Kidney (tissue), 14 donors: ENCODE measurements around the gene ACTR6. TPM values are rescaled to one million over a fixed set of nuclear protein-coding genes. Genes with fewer than 3 reads are reported as not detected.

ENCODE experiments used
- DNase-seq, 5 donors: peaks; one replicate each; pipeline ENCODE4 v3.0.0-alpha.2; 2013 to 2020
- FAIRE-seq: peaks from 2 replicates; lab custom pipeline; 2012; peaks lifted over from hg19 to GRCh38; lab: Jason Lieb, UNC
- H3K27ac ChIP-seq, 2 donors: one replicate each; pipeline ENCODE4 v1.7.0; 2013; ENCODE audit warnings: low read depth in 2 of 2, low read length in 2 of 2, inconsistent platforms in 1 of 2
- H3K27me3 ChIP-seq: one replicate; pipeline ENCODE4 v1.7.1; 2013; ENCODE audit warnings: low read length, inconsistent platforms; ENCODE audit not compliant: control insufficient read depth, insufficient read depth
- H3K36me3 ChIP-seq, 3 donors: one replicate each; pipeline versions ENCODE4 v1.7.0 to v1.7.1; 2013; ENCODE audit warnings: low read length in 3 of 3, control low read depth in 1 of 3, inconsistent platforms in 1 of 3; ENCODE audit not compliant: insufficient read depth in 3 of 3, control insufficient read depth in 2 of 3
- H3K4me1 ChIP-seq, 3 donors: one replicate each; pipeline versions ENCODE4 v1.7.0 to v1.7.1; 2013; ENCODE audit warnings: low read length in 3 of 3, inconsistent platforms in 1 of 3, low read depth in 1 of 3; ENCODE audit not compliant: control insufficient read depth in 2 of 3, insufficient read depth in 2 of 3
- H3K4me3 ChIP-seq, 3 donors: one replicate each; pipeline versions ENCODE4 v1.7.0 to v1.8.1; 2013; ENCODE audit warnings: low read length in 3 of 3, control low read depth in 1 of 3, inconsistent platforms in 1 of 3
- H3K9ac ChIP-seq, 3 donors: one replicate each; pipeline versions ENCODE4 v1.7.0 to v1.7.1; 2013; ENCODE audit warnings: low read length in 3 of 3, control low read depth in 1 of 3, inconsistent platforms in 1 of 3
- H3K9me3 ChIP-seq, 3 donors: one replicate each; pipeline versions ENCODE4 v1.7.0 to v1.7.1; 2013; ENCODE audit warnings: low read length in 3 of 3, control low read depth in 1 of 3, inconsistent platforms in 1 of 3; ENCODE audit not compliant: control insufficient read depth in 2 of 3, insufficient read depth in 1 of 3
- intact Hi-C: fragments of 100-400 bp; cut with DNase I; formaldehyde crosslinking; loops from one replicate; pipeline ENCODE4 v1.11.1; 2022
- polyA plus RNA-seq: library from polyadenylated mRNA; stranded (reverse); fragments of 350-450 nt; fragmentation: Illumina TruSeq; extraction: RNeasy Lipid Tissue Mini Kit (QIAGEN cat#74804); gene quantifications from one replicate; pipeline ENCODE4 v1.2.3, GENCODE V29; 2014; ENCODE audit warnings: low read depth, low replicate concordance; ENCODE audit not compliant: insufficient read depth
- total RNA-seq: library from RNA; stranded (reverse); fragmentation: NEBNext Ultra II Directional; extraction: Animal tissue kit (Norgen Biotek cat#: 25700); gene quantifications from one replicate; pipeline ENCODE4 v1.2.1, GENCODE V29; 2021
- TF ChIP-seq, protein P1 (sequence below): IDR thresholded peaks from 3 replicates; pipeline ENCODE4 v1.5.1; 2012; ENCODE audit warnings: mild to moderate bottlenecking, moderate library complexity, borderline replicate concordance; ENCODE audit not compliant: insufficient read depth; ENCODE audit errors: extremely low read depth
- donor health status: control.
- donor health status: control.
- donor health status: control.
- donor health status: control.
- donor health status: control.
- donor health status: DM: yes; HTN: yes; CAD: no.
- donor health status: Normal renal cell carcinoma (clear cell type).

ACTR6 gene
- total and polyA plus RNA-seq, 2 donors from 2014 or later = 23.1 to 29.2 TPM

DNA sequence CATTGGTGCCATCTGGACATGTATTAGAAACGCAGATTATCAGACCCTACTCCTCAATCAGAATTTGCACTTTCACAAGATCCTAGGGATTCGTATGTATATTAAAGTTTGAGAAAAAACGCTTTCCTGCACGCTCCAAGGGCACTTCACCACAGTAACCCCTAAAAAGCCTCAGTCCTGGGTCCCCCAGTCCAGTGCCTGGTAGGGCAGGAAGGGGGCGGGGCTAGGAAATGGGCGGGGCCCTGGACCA, 65.9 kb downstream of the ACTR6 start:
- no peak for FAIRE-seq
- TF ChIP-seq, protein P1, sequence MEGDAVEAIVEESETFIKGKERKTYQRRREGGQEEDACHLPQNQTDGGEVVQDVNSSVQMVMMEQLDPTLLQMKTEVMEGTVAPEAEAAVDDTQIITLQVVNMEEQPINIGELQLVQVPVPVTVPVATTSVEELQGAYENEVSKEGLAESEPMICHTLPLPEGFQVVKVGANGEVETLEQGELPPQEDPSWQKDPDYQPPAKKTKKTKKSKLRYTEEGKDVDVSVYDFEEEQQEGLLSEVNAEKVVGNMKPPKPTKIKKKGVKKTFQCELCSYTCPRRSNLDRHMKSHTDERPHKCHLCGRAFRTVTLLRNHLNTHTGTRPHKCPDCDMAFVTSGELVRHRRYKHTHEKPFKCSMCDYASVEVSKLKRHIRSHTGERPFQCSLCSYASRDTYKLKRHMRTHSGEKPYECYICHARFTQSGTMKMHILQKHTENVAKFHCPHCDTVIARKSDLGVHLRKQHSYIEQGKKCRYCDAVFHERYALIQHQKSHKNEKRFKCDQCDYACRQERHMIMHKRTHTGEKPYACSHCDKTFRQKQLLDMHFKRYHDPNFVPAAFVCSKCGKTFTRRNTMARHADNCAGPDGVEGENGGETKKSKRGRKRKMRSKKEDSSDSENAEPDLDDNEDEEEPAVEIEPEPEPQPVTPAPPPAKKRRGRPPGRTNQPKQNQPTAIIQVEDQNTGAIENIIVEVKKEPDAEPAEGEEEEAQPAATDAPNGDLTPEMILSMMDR = no peak
- H3K9ac ChIP-seq = peak overlapping the region in 2 of 3 donors; percentile 80 to 94
- no peaks in the 10 kb centered on the region for H3K27me3 ChIP-seq
- DNase-seq = peak in 1 of 5 donors; percentile 94
- intact Hi-C loops = no loop called here
- H3K36me3 ChIP-seq = no peaks in the 10 kb centered on the region
- no peaks in the 10 kb centered on the region for H3K9me3 ChIP-seq
- peak overlapping the region; percentile 79 to 95 (median 83) for H3K4me3 ChIP-seq
- peak overlapping the region; percentile 92 to 93 for H3K27ac ChIP-seq
- H3K4me1 ChIP-seq = peaks cover 4 to 12% (median 9%) of the 10 kb centered on the region in 3 donors

DNA sequence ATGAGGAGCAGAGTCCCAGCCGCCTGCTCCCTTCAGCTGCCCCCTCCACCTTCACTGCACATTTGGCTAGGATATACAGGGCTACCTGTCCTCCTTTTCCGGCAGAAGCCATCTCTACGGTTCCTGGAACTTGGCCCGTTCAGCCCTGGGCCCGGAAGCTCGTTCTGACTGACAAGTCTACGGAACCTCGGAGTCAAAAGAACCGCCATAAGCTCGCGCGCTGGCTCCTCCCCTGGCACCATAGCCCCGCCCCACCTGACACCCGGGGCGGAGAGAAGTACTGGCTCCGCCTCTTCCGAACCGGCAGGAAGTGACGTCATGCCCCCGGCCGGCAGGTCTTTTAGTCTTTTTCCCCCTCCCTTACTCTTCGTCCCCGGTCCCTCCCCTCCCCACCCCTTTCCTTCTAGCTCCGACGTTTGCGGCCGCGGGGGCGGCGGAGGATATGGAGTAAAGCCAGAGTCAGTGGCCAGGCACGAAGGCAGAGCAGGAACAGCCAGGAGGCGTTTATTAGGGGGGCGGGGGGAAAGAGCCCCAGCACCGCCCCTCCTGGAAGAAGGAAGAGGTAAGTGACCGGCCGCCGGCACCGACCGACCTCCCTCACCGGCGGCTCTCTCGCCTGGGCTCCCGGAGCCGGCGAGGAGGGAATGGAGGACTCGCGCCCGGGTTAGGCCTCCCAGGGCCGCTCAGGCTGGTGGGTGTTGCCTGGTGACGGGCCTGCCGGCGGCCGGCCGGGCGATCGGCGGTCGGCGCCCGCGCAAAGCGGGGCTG, 66.4 kb downstream of the ACTR6 start, which contains the start of the genes DEPDC4 and SCYL2:
TSS of gene DEPDC4 (minus strand) at position 245 of the 768 bp plus-strand sequence. CDS start at position 242, 3 bp downstream.
TSS of gene SCYL2 (plus strand) at position 343 of the 768 bp plus-strand sequence. CDS start 15,794 bp downstream, outside the sequence.
- peaks cover 4 to 12% (median 9%) of the 10 kb centered on the region in 3 donors for H3K4me1 ChIP-seq
- H3K4me3 ChIP-seq = peak within 1 kb of the TSS; percentile 79 to 95 (median 83)
- TF ChIP-seq, protein P1 = no peak
- H3K9ac ChIP-seq = peak within 1 kb of the TSS; percentile 80 to 98 (median 94)
- FAIRE-seq = peak; percentile 77
- no peaks in the 10 kb centered on the region for H3K36me3 ChIP-seq
- no peaks in the 10 kb centered on the region for H3K27me3 ChIP-seq
- H3K27ac ChIP-seq = peak within 1 kb of the TSS; percentile 92 to 93
- peak; percentile 97 to 99 (median 98) for DNase-seq
- intact Hi-C loops = no loop called here
- no peaks in the 10 kb centered on the region for H3K9me3 ChIP-seq

DNA sequence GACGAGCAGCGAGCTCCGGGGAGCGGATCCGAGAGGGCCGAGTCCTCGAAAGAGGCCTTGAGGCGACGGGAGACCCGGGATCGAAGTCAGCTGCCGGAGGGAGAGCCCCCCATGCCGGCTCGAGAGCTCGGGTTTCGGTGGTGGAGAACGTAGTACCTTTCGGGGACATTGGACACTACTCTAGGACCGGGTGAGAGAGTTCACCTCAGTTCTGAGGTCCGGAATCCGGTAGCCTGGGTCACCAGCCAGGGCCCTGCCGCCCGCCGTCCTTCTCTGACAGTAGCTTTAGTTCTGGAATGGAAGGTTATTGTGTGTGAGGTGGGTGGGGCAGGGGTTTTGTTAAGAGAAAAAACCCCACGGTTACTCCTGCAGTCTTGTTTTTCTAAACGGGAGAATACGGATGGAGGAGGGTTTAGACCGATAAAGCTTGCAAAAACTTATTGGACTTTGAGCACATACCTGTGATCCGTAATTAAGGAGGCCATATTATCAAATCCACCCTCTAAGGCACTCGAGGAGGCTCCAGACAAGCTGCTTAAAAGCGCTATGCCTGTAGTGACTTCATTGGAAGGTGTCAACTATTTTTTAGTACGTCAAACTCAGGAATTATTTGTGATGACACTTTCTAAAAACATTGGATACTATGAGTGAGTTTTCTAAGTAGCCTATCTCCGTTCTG, 67.1 kb downstream of the ACTR6 start:
- H3K9me3 ChIP-seq = no peaks in the 10 kb centered on the region
- DNase-seq (peak in 2 of 5 donors; percentile 58 to 67), FAIRE-seq (no peak)
- H3K27me3 ChIP-seq = no peaks in the 10 kb centered on the region
- TF ChIP-seq, protein P1 = no peak
- peaks cover 4 to 12% (median 9%) of the 10 kb centered on the region in 3 donors for H3K4me1 ChIP-seq
- intact Hi-C loops = no loop called here
- H3K9ac ChIP-seq = peak overlapping the region; percentile 34 to 98 (median 72)
- no peaks in the 10 kb centered on the region for H3K36me3 ChIP-seq
- peak overlapping the region; percentile 79 to 95 (median 83) for H3K4me3 ChIP-seq
- peak overlapping the region; percentile 92 to 93 for H3K27ac ChIP-seq
